ENCODE results near the gene KRT85.

Gene KRT85

DNA sequence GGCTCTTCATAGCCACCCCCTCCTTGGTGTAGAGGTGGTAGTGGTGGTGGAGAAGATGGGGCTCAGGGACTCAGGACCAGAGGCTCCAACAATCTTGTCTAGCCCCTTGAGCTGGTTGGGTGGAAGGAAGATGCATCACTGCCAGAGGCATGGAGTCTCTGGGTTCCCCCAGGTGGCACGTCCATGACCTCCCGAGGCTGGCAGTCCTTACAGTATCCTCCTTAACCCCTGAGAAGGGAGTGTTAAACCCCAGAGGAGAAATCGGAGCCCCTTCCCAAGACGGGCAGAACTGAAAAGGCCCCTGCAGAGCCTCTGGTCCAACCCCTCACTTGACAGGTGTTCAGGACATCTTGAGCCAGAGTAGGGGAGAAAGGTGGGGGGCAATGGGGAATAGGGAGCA, 55.2 kb downstream of the KRT85 start:
- no peak overlapping the region for H3K4me3 ChIP-seq (ENCODE audit: low read depth, low read length)
- peaks cover 38% of the 10 kb centered on the region for H3K27me3 ChIP-seq
- H3K36me3 ChIP-seq, result no peaks in the 10 kb centered on the region
- TF ChIP-seq, protein P1, sequence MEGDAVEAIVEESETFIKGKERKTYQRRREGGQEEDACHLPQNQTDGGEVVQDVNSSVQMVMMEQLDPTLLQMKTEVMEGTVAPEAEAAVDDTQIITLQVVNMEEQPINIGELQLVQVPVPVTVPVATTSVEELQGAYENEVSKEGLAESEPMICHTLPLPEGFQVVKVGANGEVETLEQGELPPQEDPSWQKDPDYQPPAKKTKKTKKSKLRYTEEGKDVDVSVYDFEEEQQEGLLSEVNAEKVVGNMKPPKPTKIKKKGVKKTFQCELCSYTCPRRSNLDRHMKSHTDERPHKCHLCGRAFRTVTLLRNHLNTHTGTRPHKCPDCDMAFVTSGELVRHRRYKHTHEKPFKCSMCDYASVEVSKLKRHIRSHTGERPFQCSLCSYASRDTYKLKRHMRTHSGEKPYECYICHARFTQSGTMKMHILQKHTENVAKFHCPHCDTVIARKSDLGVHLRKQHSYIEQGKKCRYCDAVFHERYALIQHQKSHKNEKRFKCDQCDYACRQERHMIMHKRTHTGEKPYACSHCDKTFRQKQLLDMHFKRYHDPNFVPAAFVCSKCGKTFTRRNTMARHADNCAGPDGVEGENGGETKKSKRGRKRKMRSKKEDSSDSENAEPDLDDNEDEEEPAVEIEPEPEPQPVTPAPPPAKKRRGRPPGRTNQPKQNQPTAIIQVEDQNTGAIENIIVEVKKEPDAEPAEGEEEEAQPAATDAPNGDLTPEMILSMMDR (IDR thresholded peaks at IDR 0.05; ENCODE audit: low read depth, low read length), result no peak
- no peaks in the 10 kb centered on the region for H3K9me3 ChIP-seq
- H3K4me1 ChIP-seq, result no peaks in the 10 kb centered on the region
- DNase-seq, result no peak

DNA sequence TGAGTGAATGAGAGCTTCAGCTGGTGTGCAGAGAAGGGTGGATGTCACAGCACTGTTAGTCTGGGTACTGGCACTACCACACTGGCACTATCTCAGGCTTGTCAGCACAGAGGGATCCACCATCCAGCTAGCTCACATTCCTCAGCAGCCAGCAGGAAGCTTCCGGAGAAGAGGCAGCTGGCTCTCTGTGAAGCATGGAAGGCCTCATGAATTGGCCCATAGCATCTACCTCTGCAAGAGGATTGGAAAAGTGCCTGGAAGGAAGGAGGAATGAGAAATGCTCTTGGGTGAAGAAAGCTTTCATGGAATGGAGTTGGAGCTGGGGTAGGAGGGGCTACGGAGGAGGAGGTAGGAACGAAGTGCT, 56.0 kb downstream of the KRT85 start:
- peaks cover 38% of the 10 kb centered on the region for H3K27me3 ChIP-seq
- no peak overlapping the region for H3K4me3 ChIP-seq (ENCODE audit: low read depth, low read length)
- H3K4me1 ChIP-seq, result no peaks in the 10 kb centered on the region
- TF ChIP-seq, protein P1 (IDR thresholded peaks at IDR 0.05; ENCODE audit: low read depth, low read length), result no peak
- no peaks in the 10 kb centered on the region for H3K36me3 ChIP-seq
- no peaks in the 10 kb centered on the region for H3K9me3 ChIP-seq
- DNase-seq, result no peak

DNA sequence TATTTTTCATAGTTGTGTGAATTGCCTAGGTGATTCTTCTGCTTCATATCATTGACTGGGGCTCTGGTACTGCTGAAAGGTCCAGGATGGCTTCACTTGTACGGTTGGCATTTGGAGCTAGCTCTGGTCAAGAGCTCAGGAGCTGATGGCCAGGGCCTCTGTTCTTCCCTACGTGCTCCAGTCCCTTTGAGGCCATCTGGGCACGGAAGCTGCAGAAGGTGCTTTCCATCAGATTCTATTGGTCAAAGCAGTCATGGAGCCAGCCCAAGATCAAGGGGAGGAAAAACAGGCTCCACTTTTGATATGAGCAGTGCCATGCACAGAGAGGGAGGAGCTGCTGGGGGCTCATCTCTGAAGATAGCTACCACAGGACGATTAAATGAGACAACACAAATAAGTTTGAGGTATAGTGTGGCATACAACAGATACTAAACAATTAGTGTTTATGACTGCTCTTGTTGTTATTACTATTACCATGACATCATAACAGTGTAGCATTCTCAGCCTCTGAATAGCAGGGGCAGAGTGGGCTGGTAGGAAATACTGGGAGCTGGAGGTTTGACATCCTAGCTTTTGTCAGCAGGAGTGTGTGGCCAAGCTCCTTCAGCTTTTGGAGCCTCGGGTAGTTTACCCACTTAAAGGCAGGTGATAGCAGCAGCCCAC, 56.5 kb downstream of the KRT85 start:
- Histone ChIP-seq H3K36me3 (no peaks in the 10 kb centered on the region), H3K9me3 (no peaks in the 10 kb centered on the region), H3K27me3 (peaks cover 38% of the 10 kb centered on the region), H3K4me3 (ENCODE audit: low read depth, low read length) (no peak overlapping the region), H3K4me1 (no peaks in the 10 kb centered on the region)
- TF ChIP-seq, protein P1 (IDR thresholded peaks at IDR 0.05; ENCODE audit: low read depth, low read length), result no peak
- no peak for DNase-seq
